HepG2 (cell line): ENCODE results near the gene ASZ1. TPM values are rescaled to one million over a fixed set of nuclear protein-coding genes. Genes with fewer than 3 reads are reported as not detected.

Experiments used
- ATAC-seq: fragments of 200-7000 bp; cut with Tn5 transposase; 3 replicates; pipeline ENCODE4 v1.9.1; 2020; ENCODE audit warnings: mild to moderate bottlenecking, moderate library complexity
- BruUV-seq: library from RNA; stranded (reverse); fragments of 400-500 nt; replicated peaks from 2 replicates; lab custom pipeline; 2021; lab: Mats Ljungman, UMichigan
- CTCF ChIA-PET: fragments of 300-600 bp; formaldehyde crosslinking; extraction: SDS; loops from one replicate; lab custom pipeline; 2021; ENCODE audit warnings: low total read pairs, inconsistent platforms, low intra/inter-chr PET ratio; lab: Yijun Ruan, JAX
- POLR2A ChIA-PET: fragments of 350-600 bp; sonication (Branson Sonifier 250); formaldehyde crosslinking; loops from one replicate; lab custom pipeline; 2020; ENCODE audit warnings: antibody characterized with exemption, inconsistent platforms; lab: Yijun Ruan, JAX
- DNase-seq: peaks from one replicate; pipeline ENCODE4 v3.0.0-alpha.2; 2015; ENCODE audit warnings: low spot score
- FAIRE-seq: peaks from 3 replicates; lab custom pipeline; 2011; peaks lifted over from hg19 to GRCh38; lab: Jason Lieb, UNC
- H2AFZ ChIP-seq: one replicate; pipeline ENCODE4 v1.6.1; 2011; ENCODE audit warnings: low read length, inconsistent platforms
- H3K27ac ChIP-seq: fragments of 300-600 bp; 3 replicates; pipeline ENCODE4 v1.8.0; 2011; ENCODE audit warnings: mixed run types, mild to moderate bottlenecking, mixed read lengths, low read length, inconsistent platforms; ENCODE audit not compliant: insufficient read depth; ENCODE audit errors: extremely low read length
- H3K27me3 ChIP-seq, 2 experiments: fragments of 200-600 bp in 1 of 2; 2 replicates in 1 of 2; 3 replicates in 1 of 2; pipeline versions ENCODE4 v1.6.0 to v1.8.0; 2011; ENCODE audit warnings: low read length in 2 of 2, mild to moderate bottlenecking in 2 of 2, moderate library complexity in 2 of 2, inconsistent platforms in 1 of 2; ENCODE audit not compliant: insufficient read depth in 2 of 2, control insufficient read depth in 1 of 2
- H3K36me3 ChIP-seq, 2 experiments: fragments of 200-600 bp in 1 of 2; replicated peaks in 1 of 2; 2 replicates in 1 of 2; 3 replicates in 1 of 2; pipeline versions ENCODE4 v1.5.1 to v1.8.0; 2011; ENCODE audit warnings: low read length in 2 of 2, inconsistent platforms in 1 of 2; ENCODE audit not compliant: insufficient read depth in 2 of 2, control insufficient read depth in 1 of 2
- H3K4me1 ChIP-seq: 2 replicates; pipeline ENCODE4 v1.5.1; 2012; ENCODE audit warnings: low read length, inconsistent platforms; ENCODE audit not compliant: insufficient read depth
- H3K4me2 ChIP-seq: 2 replicates; pipeline ENCODE4 v1.6.0; 2011; ENCODE audit warnings: low read depth, low read length, inconsistent platforms
- H3K4me3 ChIP-seq, 3 experiments: fragments of 200-600 bp in 1 of 3; sonication (generic), shearing (Covaris generic) in 1 of 3; replicated peaks in 1 of 3; 2 replicates each; pipeline ENCODE4 v1.5.1; 2011 to 2016; ENCODE audit warnings: low read length in 3 of 3, inconsistent platforms in 2 of 3, low read depth in 2 of 3, mild to moderate bottlenecking in 2 of 3, control low read depth in 1 of 3, mixed read lengths in 1 of 3; ENCODE audit not compliant: insufficient read depth in 1 of 3
- H3K79me2 ChIP-seq: one replicate; pipeline ENCODE4 v1.6.1; 2011; ENCODE audit warnings: low read length, inconsistent platforms; ENCODE audit not compliant: insufficient read depth
- H3K9ac ChIP-seq: 2 replicates; pipeline ENCODE4 v1.6.0; 2011; ENCODE audit warnings: mild to moderate bottlenecking, low read depth, low read length, inconsistent platforms; ENCODE audit not compliant: insufficient read depth
- H3K9me3 ChIP-seq: 2 replicates; pipeline ENCODE4 v1.5.1; 2012; ENCODE audit warnings: mild to moderate bottlenecking, low read length
- H4K20me1 ChIP-seq: 2 replicates; pipeline ENCODE4 v1.6.0; 2011; ENCODE audit warnings: inconsistent platforms, mild to moderate bottlenecking, low read length, moderate library complexity; ENCODE audit not compliant: insufficient read depth
- MZF1 ChIP-seq: sonication (generic); formaldehyde crosslinking; IDR thresholded peaks from 2 replicates; pipeline ENCODE4 v1.8.1; 2023; ENCODE audit warnings: mild to moderate bottlenecking, missing genetic modification reagents, borderline replicate concordance
- PCBP1 ChIP-seq: fragments of 200-400 bp; formaldehyde crosslinking; IDR thresholded peaks from 2 replicates; pipeline ENCODE4 v1.6.1; 2017; ENCODE audit warnings: mild to moderate bottlenecking, low read depth, low read length, borderline replicate concordance
- RFXAP ChIP-seq: sonication (generic); formaldehyde crosslinking; IDR thresholded peaks from 2 replicates; pipeline ENCODE4 v1.4.0; 2020; ENCODE audit warnings: missing genetic modification reagents, borderline replicate concordance
- TBL1XR1 ChIP-seq: fragments of 150-350 bp; IDR thresholded peaks from 2 replicates; pipeline ENCODE4 v1.6.1; 2014; ENCODE audit warnings: borderline replicate concordance, low read length; ENCODE audit not compliant: partially characterized antibody
- TSC22D2 ChIP-seq: sonication (generic); formaldehyde crosslinking; IDR thresholded peaks from 2 replicates; pipeline ENCODE4 v1.5.1; 2020; ENCODE audit warnings: missing genetic modification reagents, mild to moderate bottlenecking, borderline replicate concordance
- ZBTB3 ChIP-seq: sonication (generic); formaldehyde crosslinking; IDR thresholded peaks from 2 replicates; pipeline ENCODE4 v1.4.0; 2020; ENCODE audit warnings: low read depth, mild to moderate bottlenecking, moderate library complexity, missing genetic modification reagents, borderline replicate concordance
- ZNF124 ChIP-seq: sonication (generic); formaldehyde crosslinking; IDR thresholded peaks from 2 replicates; pipeline ENCODE4 v1.4.0; 2020; ENCODE audit warnings: missing genetic modification reagents
- ZNF607 ChIP-seq: sonication (generic); formaldehyde crosslinking; IDR thresholded peaks from 2 replicates; pipeline ENCODE4 v1.5.1; 2020; ENCODE audit warnings: missing genetic modification reagents, mild to moderate bottlenecking, borderline replicate concordance
- ZNF704 ChIP-seq: sonication (generic); formaldehyde crosslinking; IDR thresholded peaks from 2 replicates; pipeline ENCODE4 v1.8.1; 2023; ENCODE audit warnings: mild to moderate bottlenecking, inconsistent platforms, moderate library complexity, missing genetic modification reagents, borderline replicate concordance
- ZNF740 ChIP-seq: sonication (generic); formaldehyde crosslinking; IDR thresholded peaks from 2 replicates; pipeline ENCODE4 v1.4.0; 2020; ENCODE audit warnings: missing genetic modification reagents
- WGBS: methylation state at CpG from one replicate; pipeline ENCODE4 v1.1.6; 2017; ENCODE audit warnings: low lambda C conversion rate; 5-methylcytosine and 5-hydroxymethylcytosine counted together
- in situ Hi-C: cut with HindIII; loops from 2 replicates; pipeline ENCODE4 v1.10.0; 2017; ENCODE audit warnings: low pct_unique_long_range_greater_than_20kb; ENCODE audit not compliant: extremely low pct_ligation_motif_present
- intact Hi-C: fragments of 100-400 bp; cut with micrococcal nuclease; formaldehyde crosslinking; loops from one replicate; pipeline ENCODE4 v1.10.0; 2022; ENCODE audit not compliant: unreplicated experiment
- polyA plus RNA-seq, 8 experiments: library from polyadenylated mRNA; depleted of rRNA in 3 of 8; stranded (reverse) in 7 of 8; unstranded in 1 of 8; fragments of >200 nt; fragmentation: Illumina TruSeq in 4 of 8; extraction: Trizol in 4 of 8; gene quantifications; 2 replicates each; pipeline versions ENCODE4 v1.2.1 to v1.2.3, GENCODE V29; 2011 to 2016; ENCODE audit warnings: low read depth in 4 of 8, missing spikeins in 1 of 8, mixed read lengths in 1 of 8; ENCODE audit not compliant: insufficient read depth in 1 of 8
- total RNA-seq, 5 experiments: library from RNA; depleted of rRNA; stranded (reverse); fragments of >200 nt; fragmentation: Illumina TruSeq; extraction: Trizol; gene quantifications; 2 replicates each; pipeline ENCODE4 v1.2.3, GENCODE V29; 2016; ENCODE audit warnings: low read depth in 1 of 5

Gene ASZ1
- total and polyA plus RNA-seq, 2 of the 13 experiments (the other 11 are each of a cell fraction or from before 2014, with no cell fraction given), result not detected

- no peaks in the 10 kb centered on the region for H3K9me3 ChIP-seq
- H3K9ac ChIP-seq, result no peak overlapping the region
- no peak overlapping the region for H3K27ac ChIP-seq
- CTCF ChIA-PET, result no interaction called here
- FAIRE-seq (no peak), DNase-seq (no peak), ATAC-seq (no peak)
- intact Hi-C loops, result no loop called here
- TF ChIP-seq TSC22D2 (CRISPR knock-in tag), result no peak
- no peak for TF ChIP-seq ZBTB3 (CRISPR knock-in tag)
- TF ChIP-seq ZNF124, result no peak
- no peak for TF ChIP-seq TBL1XR1
- no peak overlapping the region for H2AFZ ChIP-seq
- in situ Hi-C loops, result no loop called here
- no peak overlapping the region for H3K4me3 ChIP-seq
- WGBS, result 5% methylated on average over 1 of the region's 1 CpG
- H4K20me1 ChIP-seq, result no peaks in the 10 kb centered on the region
- POLR2A ChIA-PET, result no interaction called here
- no peak overlapping the region for H3K4me2 ChIP-seq
- no peaks in the 10 kb centered on the region for H3K4me1 ChIP-seq
- H3K79me2 ChIP-seq, result no peaks in the 10 kb centered on the region
- BruUV-seq, result no TSS peak
- H3K27me3 ChIP-seq, result no peaks in the 10 kb centered on the region
- no peaks in the 10 kb centered on the region for H3K36me3 ChIP-seq
Observed at GRCh38 chr7:117444646-117445045, 17.4 kb upstream of the ASZ1 start.

- H3K27ac ChIP-seq, result no peak overlapping the region
- H3K4me3 ChIP-seq, result no peak overlapping the region
- CTCF ChIA-PET, result no interaction called here
- no peaks in the 10 kb centered on the region for H4K20me1 ChIP-seq
- 0% methylated on average over 2 of the region's 2 CpGs for WGBS
- H3K9me3 ChIP-seq, result no peaks in the 10 kb centered on the region
- H2AFZ ChIP-seq, result no peak overlapping the region
- no peak overlapping the region for H3K4me2 ChIP-seq
- no peaks in the 10 kb centered on the region for H3K79me2 ChIP-seq
- TF ChIP-seq ZNF740 (CRISPR knock-in tag) (no peak), ZNF607 (no peak), RFXAP (CRISPR knock-in tag) (no peak), PCBP1 (no peak), MZF1 (CRISPR knock-in tag) (no peak), ZNF704 (CRISPR knock-in tag) (no peak)
- TF ChIP-seq, all 625 proteins: peak for 0
- no peak for DNase-seq
- Histone ChIP-seq H3K4me1 (no peaks in the 10 kb centered on the region), H3K27me3 (no peaks in the 10 kb centered on the region), H3K9ac (no peak overlapping the region), H3K36me3 (no peaks in the 10 kb centered on the region)
- ATAC-seq, result no peak
- POLR2A ChIA-PET, result no interaction called here
- in situ Hi-C loops, result no loop called here
- no peak for FAIRE-seq
- intact Hi-C loops, result no loop called here
- no TSS peak for BruUV-seq
Observed at GRCh38 chr7:117435475-117436043, 8.3 kb upstream of the ASZ1 start.
